NOMO-1 treated with dmso at 0.1 percent for 144 hours (cell line): ENCODE results near the gene SH2D6.
"Not testable (repeated sequence)": the region's sequence is repeated elsewhere in the genome, so short reads cannot be mapped to it uniquely, and the experiment has no call there.

ENCODE experiments used
- DNase-seq: peaks from one replicate; lab custom pipeline; 2025; ENCODE audit not compliant: unreplicated experiment; lab: John Stamatoyannopoulos, UW

Gene SH2D6

GRCh38 chr2:85439025-85439472 lies 20.5 kb downstream of the SH2D6 start:
- DNase-seq: no peak

- DNase-seq: not testable (repeated sequence)
These were observed 21.1 kb downstream of the SH2D6 start for GRCh38 chr2:85439569-85439968.

GRCh38 chr2:85439986-85440385 lies 21.5 kb downstream of the SH2D6 start:
- DNase-seq: no peak

- no peak for DNase-seq
These were observed 22.2 kb downstream of the SH2D6 start for GRCh38 chr2:85440729-85441128.

GRCh38 chr2:85441864-85442263 lies 23.4 kb downstream of the SH2D6 start:
- DNase-seq: no peak

GRCh38 chr2:85444629-85445172 lies 26.2 kb downstream of the SH2D6 start:
- DNase-seq: no peak

GRCh38 chr2:85445316-85446295 lies 27.1 kb downstream of the SH2D6 start:
- DNase-seq: no peak

- no peak for DNase-seq
These were observed 28.0 kb downstream of the SH2D6 start for GRCh38 chr2:85446296-85447221.

- DNase-seq: no peak
These were observed 28.7 kb downstream of the SH2D6 start for GRCh38 chr2:85447222-85447585.

GRCh38 chr2:85448461-85449213 lies 30.1 kb downstream of the SH2D6 start:
- no peak for DNase-seq

- DNase-seq: no peak
These were observed 30.7 kb downstream of the SH2D6 start for GRCh38 chr2:85449214-85449588.

- no peak for DNase-seq
These were observed 33.7 kb downstream of the SH2D6 start for GRCh38 chr2:85452237-85452636.

GRCh38 chr2:85453571-85453970 lies 35.1 kb downstream of the SH2D6 start:
- no peak for DNase-seq

GRCh38 chr2:85455552-85456090 lies 37.1 kb downstream of the SH2D6 start:
- DNase-seq: no peak

GRCh38 chr2:85457043-85457442 lies 38.5 kb downstream of the SH2D6 start:
- no peak for DNase-seq

GRCh38 chr2:85457877-85458316 lies 39.4 kb downstream of the SH2D6 start:
- no peak for DNase-seq

GRCh38 chr2:85458601-85459563 lies 40.4 kb downstream of the SH2D6 start:
- DNase-seq: no peak

- DNase-seq: no peak
These were observed 41.3 kb downstream of the SH2D6 start for GRCh38 chr2:85459771-85460170.

- DNase-seq: no peak
These were observed 43.8 kb downstream of the SH2D6 start for GRCh38 chr2:85462322-85462721.
